Hematopoietic multipotent progenitor cell treated with erythropoietin and hydrocortisone succinate and interleukin-3 and kit ligand, for 4 days (in vitro differentiated cells): ENCODE measurements around the gene CHIC2.
A peak's percentile ranks its signal among the peaks of the same experiment; 100 is the strongest.

Source experiments
- DNase-seq: peaks from one replicate; pipeline ENCODE4 v3.0.0-alpha.2; 2015

The CHIC2 gene

DNA sequence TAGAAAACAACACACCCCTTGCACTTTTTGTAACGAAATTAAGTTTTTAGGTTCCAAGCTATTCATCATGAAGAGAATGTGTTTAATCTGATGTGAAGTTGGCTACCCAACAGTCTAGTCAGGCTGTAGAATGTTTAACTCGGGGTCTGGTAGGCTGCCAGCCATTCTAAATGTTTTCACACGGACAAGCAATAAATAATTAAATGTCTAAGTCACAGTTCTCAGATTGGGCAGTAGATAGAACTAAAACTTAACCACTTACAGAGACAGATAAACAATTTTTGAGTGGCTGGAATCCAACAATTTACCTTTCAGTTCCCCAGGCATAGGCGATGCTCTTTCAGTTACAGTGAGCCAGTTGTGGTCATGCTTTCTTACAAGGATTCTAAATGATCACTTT is 66.5 kb downstream of the CHIC2 start:
- DNase-seq: peak; percentile 49

GRCh38 chr4:53994382-53995102 is 69.9 kb downstream of the CHIC2 start:
- peak; percentile 51 for DNase-seq

- DNase-seq: no peak
These were observed 71.6 kb downstream of the CHIC2 start for GRCh38 chr4:53992785-53993184.

DNA sequence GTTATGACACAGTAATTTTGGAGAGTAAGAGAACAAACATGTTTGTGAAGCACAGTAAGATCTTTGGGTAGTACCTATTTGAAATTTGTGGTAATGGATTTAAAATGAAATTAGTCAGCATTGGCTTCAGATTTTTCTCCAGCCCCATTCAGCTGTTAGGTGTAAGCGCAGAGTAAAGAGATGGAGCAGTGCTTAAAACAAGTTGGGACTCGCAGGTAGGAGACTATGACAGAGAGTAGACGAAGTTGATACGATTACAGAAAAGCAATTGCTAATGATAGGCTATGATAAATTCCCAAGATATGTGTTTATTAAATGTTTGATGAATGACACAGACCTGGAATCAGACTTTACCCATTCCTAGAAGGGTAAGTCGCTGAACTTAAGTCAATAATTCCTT is 72.6 kb downstream of the CHIC2 start:
- no peak for DNase-seq

DNA sequence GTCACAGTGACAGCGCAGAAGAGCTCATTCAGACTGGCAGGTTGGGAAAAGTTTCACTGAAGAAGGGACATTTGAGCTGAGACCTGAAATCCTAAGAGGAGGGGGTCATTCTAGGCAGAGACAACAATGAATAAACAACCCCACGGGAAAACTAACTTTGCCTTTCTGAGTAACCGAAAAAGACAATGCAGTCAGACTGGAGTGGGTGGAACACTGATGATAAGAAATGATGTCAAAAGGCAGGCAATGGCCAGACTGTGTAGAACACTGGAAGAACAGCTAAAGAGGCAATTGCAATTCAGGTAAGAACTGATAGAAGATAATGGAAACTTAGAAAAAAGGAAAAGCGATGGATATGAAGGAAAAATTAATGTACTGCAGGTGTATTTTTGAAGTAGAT is 73.8 kb downstream of the CHIC2 start:
- DNase-seq: no peak

DNA sequence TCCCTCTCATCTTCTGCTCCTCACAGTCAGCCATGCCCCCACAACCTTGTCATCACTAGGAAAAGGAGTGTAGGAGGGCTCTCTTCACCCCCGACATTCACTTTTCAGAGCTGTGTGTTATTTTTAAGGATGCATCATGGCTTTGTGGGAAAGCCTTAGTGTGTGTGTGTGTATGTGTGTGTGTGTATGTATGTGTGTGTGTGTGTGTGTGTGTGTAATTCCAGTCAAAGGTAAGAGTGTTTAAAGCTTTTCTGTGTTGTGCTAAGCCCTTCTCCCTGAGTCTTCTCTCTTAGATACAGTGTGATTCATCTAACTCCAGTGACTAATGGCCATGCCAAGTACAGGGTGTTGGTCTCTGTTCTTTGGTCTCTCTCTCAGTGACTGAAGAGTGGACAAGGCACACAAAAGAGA is 76.6 kb downstream of the CHIC2 start:
- DNase-seq: no peak

DNA sequence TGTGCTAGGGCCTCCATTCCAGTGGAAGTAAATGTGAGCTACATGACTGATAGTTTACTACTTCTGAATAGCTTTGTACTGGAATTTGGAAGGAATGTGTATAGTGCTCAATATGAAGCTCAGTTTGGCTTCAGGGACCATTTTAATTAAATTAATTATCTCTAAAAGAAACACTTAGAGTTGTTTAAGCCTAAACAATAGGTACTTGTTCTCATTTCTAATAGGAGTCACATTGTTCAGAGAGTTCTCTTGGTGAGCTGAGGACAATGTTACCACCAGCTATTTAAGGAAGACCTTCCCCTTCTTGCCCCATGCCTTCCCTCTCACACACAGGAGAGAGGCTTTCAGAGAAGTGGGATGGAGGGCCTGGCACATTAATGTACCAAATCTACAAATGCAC is 78.3 kb downstream of the CHIC2 start:
- DNase-seq: no peak

DNA sequence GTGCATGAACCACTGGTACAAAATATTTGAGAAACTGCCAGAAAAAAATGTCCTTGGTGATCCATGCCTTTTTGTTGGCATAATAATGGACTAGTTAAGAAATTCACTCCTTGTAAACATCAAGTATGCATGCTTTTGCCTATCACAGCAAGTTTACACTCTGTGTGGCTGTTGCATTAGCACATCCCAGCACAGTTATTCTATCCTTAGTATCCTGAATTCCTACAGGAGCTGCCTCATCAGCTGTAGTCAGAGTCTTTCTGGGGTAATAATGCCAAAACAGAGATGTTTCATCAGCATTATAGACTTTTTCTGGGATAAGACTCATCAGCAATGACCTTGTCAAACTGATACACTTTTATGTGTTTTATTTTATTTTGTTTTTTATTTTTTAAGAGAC is 82.8 kb downstream of the CHIC2 start:
- no peak for DNase-seq

DNA sequence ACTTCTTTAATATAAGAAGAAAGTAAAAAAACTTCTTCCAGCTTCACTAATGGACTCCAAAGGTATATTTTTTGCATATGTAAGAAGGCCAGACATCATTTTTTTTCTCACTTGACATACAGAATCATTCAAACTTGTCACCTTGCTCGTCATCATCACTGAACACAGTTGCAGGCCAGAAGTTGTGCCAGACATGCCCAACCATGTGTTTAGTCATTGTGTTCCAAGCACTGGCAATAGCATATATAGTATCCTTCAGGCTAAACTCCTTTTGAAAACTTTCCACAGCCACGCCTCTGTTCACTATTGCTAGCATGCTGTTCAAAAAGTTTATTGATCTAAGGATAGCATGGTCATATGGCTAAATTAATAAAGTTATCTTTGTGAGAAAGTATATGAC is 83.3 kb downstream of the CHIC2 start:
- DNase-seq: no peak

DNA sequence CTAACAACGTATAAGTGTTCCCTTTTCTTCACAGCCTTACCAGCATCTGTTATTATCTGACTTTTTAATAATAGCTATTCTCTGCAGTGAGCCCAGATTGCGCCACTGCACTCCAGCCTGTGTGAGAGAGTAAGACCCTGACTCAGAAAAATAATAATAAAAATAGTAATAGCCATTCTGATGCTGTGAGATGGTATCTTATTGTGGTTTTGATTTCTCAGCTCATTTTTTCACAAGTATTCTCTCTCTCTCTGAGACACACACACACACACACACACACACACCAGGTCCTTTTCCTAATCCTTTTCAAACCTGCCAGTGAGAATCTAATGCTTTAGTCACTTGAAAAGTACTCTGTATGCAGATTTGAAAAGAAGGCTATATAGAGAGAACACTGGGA is 89.8 kb downstream of the CHIC2 start:
- DNase-seq: no peak

DNA sequence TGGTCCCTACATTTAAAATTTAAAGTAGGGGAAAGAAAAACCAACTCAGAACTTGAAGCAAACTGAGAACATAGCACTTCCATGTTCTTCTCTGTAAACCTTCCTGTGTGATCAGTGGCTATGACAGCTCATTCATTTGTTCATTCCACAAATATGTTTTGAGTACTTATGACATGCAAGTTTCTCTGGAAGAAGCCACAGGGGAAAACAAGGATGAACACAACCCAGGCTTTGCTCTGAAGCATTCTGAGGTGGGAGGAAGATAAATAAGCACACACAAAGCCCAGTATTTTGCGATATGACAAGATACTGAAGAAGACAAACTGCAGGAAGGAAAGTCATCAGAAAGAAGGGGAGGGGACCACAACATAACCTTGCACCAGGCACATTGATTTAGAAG is 96.4 kb downstream of the CHIC2 start:
- DNase-seq: no peak

- no peak for DNase-seq
These were observed 100.6 kb downstream of the CHIC2 start for GRCh38 chr4:53963781-53964180.

- DNase-seq: no peak
These were observed 101.1 kb downstream of the CHIC2 start for GRCh38 chr4:53963336-53963735.

- DNase-seq: no peak
These were observed 101.7 kb downstream of the CHIC2 start for GRCh38 chr4:53962516-53963225.

DNA sequence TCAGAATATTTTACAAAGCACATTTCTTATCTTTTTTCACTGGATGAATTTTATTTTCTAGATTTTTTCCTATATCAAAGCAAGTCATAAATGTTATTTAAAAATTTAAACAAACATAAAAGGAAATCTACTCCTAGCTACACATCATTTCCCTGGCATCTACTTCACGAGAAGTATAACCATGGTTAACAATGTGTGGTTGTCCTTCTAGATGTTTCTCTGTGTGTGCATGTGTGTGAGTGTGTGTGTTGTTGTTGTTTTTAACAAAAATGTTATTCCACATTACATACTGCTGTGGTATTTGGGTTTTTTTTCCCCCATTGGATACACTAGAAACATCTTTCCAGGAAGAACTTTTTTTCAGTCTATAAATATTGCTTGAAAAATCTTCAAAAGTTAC is 103.1 kb downstream of the CHIC2 start:
- DNase-seq: no peak

GRCh38 chr4:53960843-53961242 is 103.6 kb downstream of the CHIC2 start:
- no peak for DNase-seq
